Neuronal stem cell (in vitro differentiated cells): Measurements from ENCODE around the gene TTC39C.

ENCODE experiments used
- DNase-seq: peaks from one replicate; pipeline ENCODE4 v3.0.0-alpha.2; 2013; ENCODE audit warnings: low spot score
- H2AFZ ChIP-seq: one replicate; pipeline ENCODE4 v1.6.1; 2013; ENCODE audit warnings: mild to moderate bottlenecking, low read length, inconsistent platforms
- H2AK5ac ChIP-seq: 2 replicates; pipeline ENCODE4 v1.6.1; 2013; ENCODE audit warnings: low read depth, mild to moderate bottlenecking, inconsistent platforms, low read length, moderate library complexity, mixed read lengths
- H2BK120ac ChIP-seq: 2 replicates; pipeline ENCODE4 v1.6.1; 2013; ENCODE audit warnings: low read depth, mild to moderate bottlenecking, inconsistent platforms, low read length, moderate library complexity, mixed read lengths
- H2BK12ac ChIP-seq: one replicate; pipeline ENCODE4 v1.6.1; 2013; ENCODE audit warnings: low read length, inconsistent platforms
- H2BK15ac ChIP-seq: 2 replicates; pipeline ENCODE4 v1.6.1; 2013; ENCODE audit warnings: mild to moderate bottlenecking, low read length, inconsistent platforms, mixed read lengths
- H2BK5ac ChIP-seq: one replicate; pipeline ENCODE4 v1.6.1; 2013; ENCODE audit warnings: inconsistent platforms, mild to moderate bottlenecking, low read length, moderate library complexity
- H3K14ac ChIP-seq: one replicate; pipeline ENCODE4 v1.6.1; 2013; ENCODE audit warnings: low read length, inconsistent platforms
- H3K18ac ChIP-seq: 2 replicates; pipeline ENCODE4 v1.6.1; 2013; ENCODE audit warnings: low read length, inconsistent platforms
- H3K23ac ChIP-seq: 2 replicates; pipeline ENCODE4 v1.6.1; 2013; ENCODE audit warnings: low read depth, mild to moderate bottlenecking, mixed read lengths, low read length, inconsistent platforms; ENCODE audit not compliant: poor library complexity
- H3K27ac ChIP-seq: replicated peaks from 3 replicates; pipeline ENCODE4 v1.5.1; 2013; ENCODE audit warnings: low read length, inconsistent platforms
- H3K27me3 ChIP-seq, 3 experiments: 2 replicates each; pipeline ENCODE4 v1.6.1; 2013; ENCODE audit warnings: low read length in 3 of 3, mild to moderate bottlenecking in 2 of 3, inconsistent platforms in 1 of 3, low read depth in 1 of 3, mixed read lengths in 1 of 3, moderate library complexity in 1 of 3; ENCODE audit not compliant: control insufficient read depth in 3 of 3, insufficient read depth in 3 of 3
- H3K36me3 ChIP-seq, 2 donors: replicated peaks in 1 of 2; 2 replicates each; pipeline ENCODE4 v1.6.1; 2013; ENCODE audit warnings: low read length in 2 of 2; ENCODE audit not compliant: control insufficient read depth in 2 of 2, insufficient read depth in 2 of 2
- H3K4ac ChIP-seq: 2 replicates; pipeline ENCODE4 v1.6.1; 2013; ENCODE audit warnings: inconsistent platforms, mild to moderate bottlenecking, low read length, moderate library complexity
- H3K4me1 ChIP-seq, 2 donors: 1 replicate in 1 of 2; 2 replicates in 1 of 2; pipeline ENCODE4 v1.6.1; 2013; ENCODE audit warnings: low read length in 2 of 2, low read depth in 1 of 2; ENCODE audit not compliant: control insufficient read depth in 2 of 2, insufficient read depth in 1 of 2
- H3K4me2 ChIP-seq: one replicate; pipeline ENCODE4 v1.6.1; 2013; ENCODE audit warnings: mild to moderate bottlenecking, low read length, inconsistent platforms; ENCODE audit not compliant: insufficient read depth, poor library complexity, severe bottlenecking
- H3K4me3 ChIP-seq, 2 donors: 2 replicates each; pipeline ENCODE4 v1.5.1; 2013; ENCODE audit warnings: low read length in 2 of 2, mild to moderate bottlenecking in 2 of 2, inconsistent platforms in 1 of 2, moderate library complexity in 1 of 2
- H3K79me1 ChIP-seq: one replicate; pipeline ENCODE4 v1.6.1; 2013; ENCODE audit warnings: low read depth, mild to moderate bottlenecking, inconsistent platforms, low read length, moderate library complexity
- H3K9ac ChIP-seq: one replicate; pipeline ENCODE4 v1.6.1; 2013; ENCODE audit warnings: mild to moderate bottlenecking, low read depth, low read length, inconsistent platforms; ENCODE audit not compliant: poor library complexity
- H3K9me3 ChIP-seq, 2 donors: replicated peaks in 1 of 2; 2 replicates each; pipeline versions ENCODE3 to v1.6.1; 2013; ENCODE audit warnings: low read length in 2 of 2, mild to moderate bottlenecking in 2 of 2, inconsistent platforms in 1 of 2, low read depth in 1 of 2, mixed read lengths in 1 of 2, moderate library complexity in 1 of 2; ENCODE audit not compliant: control insufficient read depth in 2 of 2, insufficient read depth in 1 of 2
- H4K8ac ChIP-seq: one replicate; pipeline ENCODE4 v1.6.1; 2013; ENCODE audit warnings: low read depth, mild to moderate bottlenecking, inconsistent platforms, low read length, moderate library complexity
- H4K91ac ChIP-seq: one replicate; pipeline ENCODE4 v1.6.1; 2013; ENCODE audit warnings: low read length, low read depth, mild to moderate bottlenecking, inconsistent platforms; ENCODE audit not compliant: poor library complexity
- WGBS, 2 donors: extraction: QIAGEN DNeasy Blood & Tissue Kit; methylation state at CpG; one replicate each; pipeline ENCODE4 v1.1.7; 2013; ENCODE audit warnings: missing lambda C conversion rate in 2 of 2, mixed read lengths in 1 of 2; ENCODE audit not compliant: insufficient read length in 2 of 2, insufficient replicate concordance in 1 of 2; ENCODE audit errors: extremely low coverage in 2 of 2; 5-methylcytosine and 5-hydroxymethylcytosine counted together

Gene TTC39C

DNA sequence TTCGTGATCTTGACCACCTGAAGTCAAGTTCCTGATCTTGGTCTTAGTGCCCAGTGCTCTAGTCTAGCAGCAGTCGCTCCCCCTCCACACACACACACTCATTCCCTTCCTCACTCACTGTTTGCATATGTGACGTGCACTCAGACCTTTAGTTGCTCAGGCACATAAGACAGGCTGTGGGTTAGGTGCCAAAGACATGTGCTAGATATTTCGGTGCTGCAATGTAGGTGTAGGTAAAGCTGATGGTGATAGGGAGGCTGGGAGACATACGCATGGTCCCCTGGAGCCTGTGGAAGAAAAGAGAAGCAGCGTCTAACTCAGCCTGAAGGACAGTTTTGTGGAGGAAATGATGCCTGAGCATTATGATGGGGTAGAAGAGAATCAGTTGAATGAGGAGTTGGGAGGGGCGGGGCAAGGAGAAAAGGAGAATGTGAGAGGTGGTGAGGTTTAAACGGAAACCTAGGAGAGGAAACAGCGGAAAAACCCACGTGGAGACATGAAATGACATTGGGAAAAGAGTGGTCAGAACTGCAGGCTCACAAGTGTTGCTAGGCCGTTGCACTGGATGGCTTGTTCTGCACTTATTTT, 3.8 kb downstream of the TTC39C start:
- Histone ChIP-seq H3K27me3 (peaks cover 0 to 5% (median 0%) of the 10 kb centered on the region in 3 experiments), H2BK120ac (no peak overlapping the region), H3K14ac (no peak overlapping the region), H2BK15ac (no peak overlapping the region), H2AK5ac (no peak overlapping the region), H2BK12ac (no peak overlapping the region), H3K4me1 (peaks cover 7% of the 10 kb centered on the region in 2 donors), H4K91ac (no peak overlapping the region), H3K23ac (no peak overlapping the region), H3K79me1 (peaks cover 5% of the 10 kb centered on the region), H3K18ac (no peak overlapping the region), H3K27ac (no peak overlapping the region), H3K9me3 (no peaks in the 10 kb centered on the region), H2AFZ (no peak overlapping the region), H3K36me3 (peaks cover 0 to 7% of the 10 kb centered on the region in 2 donors), H3K4me2 (no peak overlapping the region), H3K4ac (no peak overlapping the region), H2BK5ac (no peak overlapping the region), H4K8ac (no peak overlapping the region), H3K4me3 (peak overlapping the region in 1 of 2 donors; percentile 59), H3K9ac (no peak overlapping the region)
- no peak for DNase-seq
- WGBS, 2 donors, result no CpG with 5 or more reads among the region's 11 CpGs

DNA sequence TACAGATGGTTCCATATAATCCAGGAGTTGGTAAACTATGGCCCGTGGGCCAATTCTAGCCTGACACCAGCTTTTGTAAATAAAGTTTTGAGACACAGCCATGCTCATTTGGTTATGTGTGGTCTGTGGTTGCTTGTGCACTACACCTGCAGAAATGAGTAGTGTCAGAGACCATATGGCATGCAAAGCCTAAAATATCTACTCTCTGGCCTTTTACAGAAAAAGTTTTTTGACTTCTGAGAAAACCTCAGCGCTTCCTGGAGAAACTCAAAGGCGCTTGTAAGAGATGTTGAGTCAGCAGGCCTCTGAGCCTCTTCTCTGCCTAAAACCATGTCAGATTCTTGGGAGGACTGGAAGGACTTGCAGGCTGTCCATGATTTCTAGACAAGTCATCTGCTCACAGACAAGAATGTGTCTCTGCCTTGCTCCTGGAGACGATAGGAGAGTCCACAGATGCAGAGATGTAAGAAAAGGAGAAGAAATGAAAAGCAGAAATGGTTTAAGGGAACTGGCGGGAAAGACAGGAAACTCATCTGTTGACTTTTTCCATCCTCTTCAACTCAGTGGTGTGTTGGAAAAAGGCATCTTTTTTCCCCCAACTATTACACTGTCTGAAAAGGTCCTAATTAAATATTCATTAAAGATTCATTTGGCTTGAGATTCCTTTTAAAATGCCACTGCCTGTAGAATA, 5.2 kb downstream of the TTC39C start:
- H3K27me3 ChIP-seq, result no peaks in the 10 kb centered on the region
- peaks cover 5 to 8% of the 10 kb centered on the region in 2 donors for H3K4me1 ChIP-seq
- no CpG with 5 or more reads among the region's 5 CpGs for WGBS, 2 donors

GRCh38 chr18:24021505-24021904, 7.0 kb downstream of the TTC39C start:
- Histone ChIP-seq H3K4me3 (no peak overlapping the region), H3K9ac (no peak overlapping the region), H4K91ac (no peak overlapping the region), H2AFZ (no peak overlapping the region), H2BK15ac (no peak overlapping the region), H2BK5ac (no peak overlapping the region), H3K14ac (no peak overlapping the region), H3K23ac (no peak overlapping the region), H2BK12ac (no peak overlapping the region), H3K4me1 (peaks cover 0 to 13% of the 10 kb centered on the region in 2 donors), H3K9me3 (no peaks in the 10 kb centered on the region), H3K27me3 (no peaks in the 10 kb centered on the region), H4K8ac (no peak overlapping the region), H3K27ac (no peak overlapping the region), H2AK5ac (no peak overlapping the region), H3K4me2 (no peak overlapping the region), H3K4ac (no peak overlapping the region), H2BK120ac (no peak overlapping the region), H3K36me3 (peaks cover 0 to 7% of the 10 kb centered on the region in 2 donors), H3K18ac (no peak overlapping the region), H3K79me1 (peaks cover 7% of the 10 kb centered on the region)
- DNase-seq, result no peak
- WGBS, 2 donors, result no CpG with 5 or more reads among the region's 3 CpGs

More for the DNA sequence above, 5.2 kb downstream of the TTC39C start:
- H2BK120ac ChIP-seq, result no peak overlapping the region
- H2AK5ac ChIP-seq, result no peak overlapping the region
- H2AFZ ChIP-seq, result no peak overlapping the region
- no peak for DNase-seq
- no peak overlapping the region for H3K14ac ChIP-seq
- no peak overlapping the region for H3K4me3 ChIP-seq
- H2BK12ac ChIP-seq, result no peak overlapping the region
- peaks cover 0 to 7% of the 10 kb centered on the region in 2 donors for H3K36me3 ChIP-seq
- H4K8ac ChIP-seq, result no peak overlapping the region
- no peak overlapping the region for H3K23ac ChIP-seq
- H2BK15ac ChIP-seq, result no peak overlapping the region
- H3K18ac ChIP-seq, result no peak overlapping the region
- no peak overlapping the region for H3K4me2 ChIP-seq
- H3K9me3 ChIP-seq, result no peaks in the 10 kb centered on the region
- H3K9ac ChIP-seq, result no peak overlapping the region
- peaks cover 4% of the 10 kb centered on the region for H3K79me1 ChIP-seq
- H3K4ac ChIP-seq, result no peak overlapping the region
- H4K91ac ChIP-seq, result no peak overlapping the region
- H3K27ac ChIP-seq, result no peak overlapping the region
- no peak overlapping the region for H2BK5ac ChIP-seq

DNA sequence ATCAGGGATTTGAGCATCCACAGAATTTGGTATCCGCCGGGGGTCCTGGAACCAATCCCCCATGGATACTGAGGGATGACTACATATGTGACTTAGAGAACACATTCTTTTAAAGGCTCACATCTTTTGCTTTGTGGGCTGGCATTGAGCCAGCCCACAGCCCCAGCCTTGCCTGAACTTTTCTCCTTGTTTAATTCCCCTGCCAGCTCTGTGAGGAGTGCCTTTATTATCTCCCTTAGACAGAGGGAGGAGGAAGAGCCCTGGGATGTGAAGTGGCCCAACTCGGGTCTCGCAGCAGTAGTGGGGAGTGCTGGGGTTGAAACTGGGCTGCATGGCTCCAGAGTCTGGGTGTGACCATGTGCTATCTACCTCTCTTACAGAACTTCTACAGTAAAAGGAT, 7.6 kb downstream of the TTC39C start:
- no peak overlapping the region for H2BK15ac ChIP-seq
- DNase-seq, result no peak
- no peaks in the 10 kb centered on the region for H3K27me3 ChIP-seq
- peaks cover 0 to 7% of the 10 kb centered on the region in 2 donors for H3K36me3 ChIP-seq
- no peaks in the 10 kb centered on the region for H3K9me3 ChIP-seq
- H3K23ac ChIP-seq, result no peak overlapping the region
- no peak overlapping the region for H3K18ac ChIP-seq
- no peak overlapping the region for H3K14ac ChIP-seq
- H3K4me1 ChIP-seq, result peaks cover 0 to 14% of the 10 kb centered on the region in 2 donors
- no peak overlapping the region for H2BK5ac ChIP-seq
- no peak overlapping the region for H3K4ac ChIP-seq
- H3K4me3 ChIP-seq, result no peak overlapping the region
- H3K9ac ChIP-seq, result no peak overlapping the region
- H4K8ac ChIP-seq, result no peak overlapping the region
- no peak overlapping the region for H2BK120ac ChIP-seq
- no peak overlapping the region for H3K27ac ChIP-seq
- no peak overlapping the region for H2BK12ac ChIP-seq
- H4K91ac ChIP-seq, result no peak overlapping the region
- H3K4me2 ChIP-seq, result no peak overlapping the region
- no peak overlapping the region for H2AK5ac ChIP-seq
- H3K79me1 ChIP-seq, result peaks cover 8% of the 10 kb centered on the region
- no CpG with 5 or more reads among the region's 4 CpGs for WGBS, 2 donors
- H2AFZ ChIP-seq, result no peak overlapping the region
